Measurements from ENCODE around the gene PCDHA1. TPM values are rescaled to one million over a fixed set of nuclear protein-coding genes. Genes with fewer than 3 reads are reported as not detected.

The PCDHA1 gene
- total and polyA plus RNA-seq, 10 donors, result 0.05 TPM; not detected in 9

DNA sequence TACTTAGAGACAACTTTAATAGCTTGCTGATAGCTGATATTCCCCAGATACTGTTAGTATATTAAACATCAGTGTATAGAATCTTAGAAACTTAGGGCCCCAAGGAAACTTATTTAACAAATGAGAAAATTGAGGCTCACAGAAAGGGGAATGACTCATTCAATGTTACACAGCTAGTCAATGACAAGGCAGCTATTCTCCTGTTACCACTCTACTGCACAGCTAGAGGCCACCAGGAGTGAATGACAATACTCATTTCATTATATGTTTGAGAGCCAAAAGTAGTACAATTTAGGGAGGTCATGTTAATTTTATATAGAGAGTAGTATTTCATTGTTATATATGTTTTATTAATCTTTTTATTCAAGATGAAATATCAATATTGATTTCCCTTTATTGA lies 232.0 kb downstream of the PCDHA1 start:
- Histone ChIP-seq H3K9me3 (no peaks in the 10 kb centered on the region), H3K27ac (no peak overlapping the region), H3K36me3 (no peaks in the 10 kb centered on the region), H3K27me3 (replicated peaks in 1 of 7) (no peaks in the 10 kb centered on the region), H3K4me1 (no peaks in the 10 kb centered on the region), H3K4me3 (no peak overlapping the region)
- no peak for DNase-seq
- intact Hi-C loops (cut with DNase I; ENCODE audit: low total_unique reads), result no loop called here
- TF ChIP-seq POLR2AphosphoS5 (IDR thresholded peaks at IDR 0.05) (no peak), POLR2A (IDR thresholded peaks at IDR 0.05) (no peak)
- TF ChIP-seq, protein P1, sequence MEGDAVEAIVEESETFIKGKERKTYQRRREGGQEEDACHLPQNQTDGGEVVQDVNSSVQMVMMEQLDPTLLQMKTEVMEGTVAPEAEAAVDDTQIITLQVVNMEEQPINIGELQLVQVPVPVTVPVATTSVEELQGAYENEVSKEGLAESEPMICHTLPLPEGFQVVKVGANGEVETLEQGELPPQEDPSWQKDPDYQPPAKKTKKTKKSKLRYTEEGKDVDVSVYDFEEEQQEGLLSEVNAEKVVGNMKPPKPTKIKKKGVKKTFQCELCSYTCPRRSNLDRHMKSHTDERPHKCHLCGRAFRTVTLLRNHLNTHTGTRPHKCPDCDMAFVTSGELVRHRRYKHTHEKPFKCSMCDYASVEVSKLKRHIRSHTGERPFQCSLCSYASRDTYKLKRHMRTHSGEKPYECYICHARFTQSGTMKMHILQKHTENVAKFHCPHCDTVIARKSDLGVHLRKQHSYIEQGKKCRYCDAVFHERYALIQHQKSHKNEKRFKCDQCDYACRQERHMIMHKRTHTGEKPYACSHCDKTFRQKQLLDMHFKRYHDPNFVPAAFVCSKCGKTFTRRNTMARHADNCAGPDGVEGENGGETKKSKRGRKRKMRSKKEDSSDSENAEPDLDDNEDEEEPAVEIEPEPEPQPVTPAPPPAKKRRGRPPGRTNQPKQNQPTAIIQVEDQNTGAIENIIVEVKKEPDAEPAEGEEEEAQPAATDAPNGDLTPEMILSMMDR (IDR thresholded peaks at IDR 0.05 in 8 of 11, conservative IDR thresholded peaks at IDR 0.05 in 3 of 11), result no peak

- Histone ChIP-seq H3K27ac (no peak overlapping the region), H3K36me3 (no peaks in the 10 kb centered on the region), H3K27me3 (replicated peaks in 1 of 7) (no peaks in the 10 kb centered on the region), H3K4me1 (no peaks in the 10 kb centered on the region), H3K9me3 (peaks cover 0 to 7% (median 0%) of the 10 kb centered on the region in 8 donors), H3K4me3 (no peak overlapping the region)
- no peak for DNase-seq
- intact Hi-C loops (cut with DNase I; ENCODE audit: low total_unique reads), result no loop called here
- 97 to 100% (median 98%) methylated on average over 1 of the region's 1 CpG for WGBS, 5 donors
- TF ChIP-seq POLR2A (IDR thresholded peaks at IDR 0.05) (no peak), POLR2AphosphoS5 (IDR thresholded peaks at IDR 0.05) (no peak)
- TF ChIP-seq, protein P1 (IDR thresholded peaks at IDR 0.05 in 8 of 11, conservative IDR thresholded peaks at IDR 0.05 in 3 of 11), result no peak
Observed at GRCh38 chr5:141022384-141022783, 236.4 kb downstream of the PCDHA1 start.

GRCh38 chr5:141031006-141031405 lies 245.1 kb downstream of the PCDHA1 start:
- Histone ChIP-seq H3K27ac (no peak overlapping the region), H3K36me3 (no peaks in the 10 kb centered on the region), H3K27me3 (replicated peaks in 1 of 7) (peaks cover 0 to 5% (median 0%) of the 10 kb centered on the region in 7 donors), H3K9me3 (no peaks in the 10 kb centered on the region), H3K4me3 (no peak overlapping the region), H3K4me1 (no peaks in the 10 kb centered on the region)
- 85 to 92% (median 89%) methylated on average over 15 of the region's 15 CpGs for WGBS, 5 donors
- DNase-seq, result no peak
- intact Hi-C loops (cut with DNase I; ENCODE audit: low total_unique reads), result no loop called here
- no peak for TF ChIP-seq POLR2AphosphoS5 (IDR thresholded peaks at IDR 0.05)
- TF ChIP-seq POLR2A (IDR thresholded peaks at IDR 0.05), result no peak
- TF ChIP-seq, protein P1 (IDR thresholded peaks at IDR 0.05 in 8 of 11, conservative IDR thresholded peaks at IDR 0.05 in 3 of 11), result no peak

DNA sequence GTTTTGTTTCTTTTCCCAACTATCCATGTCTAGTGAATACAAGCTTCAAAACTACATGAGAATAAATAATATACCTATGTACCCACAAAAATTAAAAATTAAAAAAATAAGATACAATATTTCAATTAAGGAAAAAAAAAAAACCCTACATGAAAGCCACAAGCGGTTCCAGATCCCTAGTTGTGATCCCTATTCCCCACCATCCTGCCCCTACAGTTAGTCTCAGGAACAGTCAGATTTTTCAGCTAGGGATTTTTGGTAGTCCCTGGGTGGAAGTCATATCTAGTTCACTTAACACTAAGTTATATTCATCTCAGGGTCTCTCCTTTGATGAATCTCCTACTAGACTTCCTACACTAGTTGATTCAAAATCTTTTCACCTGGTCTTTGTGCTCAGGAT lies 246.7 kb downstream of the PCDHA1 start:
- Histone ChIP-seq H3K36me3 (no peaks in the 10 kb centered on the region), H3K4me3 (no peak overlapping the region), H3K4me1 (no peaks in the 10 kb centered on the region), H3K27ac (no peak overlapping the region), H3K27me3 (replicated peaks in 1 of 7) (peaks cover 0 to 5% (median 0%) of the 10 kb centered on the region in 7 donors), H3K9me3 (no peaks in the 10 kb centered on the region)
- TF ChIP-seq POLR2AphosphoS5 (IDR thresholded peaks at IDR 0.05) (no peak), POLR2A (IDR thresholded peaks at IDR 0.05) (no peak)
- TF ChIP-seq, protein P1 (IDR thresholded peaks at IDR 0.05 in 8 of 11, conservative IDR thresholded peaks at IDR 0.05 in 3 of 11), result no peak
- WGBS, 5 donors, result 62 to 84% (median 69%) methylated on average over 1 of the region's 1 CpG
- intact Hi-C loops (cut with DNase I; ENCODE audit: low total_unique reads), result no loop called here
- no peak for DNase-seq

Measured in spleen (tissue), 11 donors.